GM12865 (cell line): ENCODE results near the gene ZNF488.

Source experiments
- DNase-seq: peaks from one replicate; pipeline ENCODE4 v3.0.0; 2010; ENCODE audit warnings: low read depth
- H3K4me3 ChIP-seq: 2 replicates; pipeline ENCODE4 v1.5.1; 2011; ENCODE audit warnings: mild to moderate bottlenecking, low read depth, low read length, control low read depth
- TF ChIP-seq, protein P1 (sequence below): IDR thresholded peaks from 2 replicates; pipeline ENCODE4 v1.5.1; 2011; ENCODE audit warnings: low read length, control low read depth, low read depth, inconsistent platforms; ENCODE audit not compliant: insufficient read depth; ENCODE audit errors: missing control alignments

Gene ZNF488, protein sequence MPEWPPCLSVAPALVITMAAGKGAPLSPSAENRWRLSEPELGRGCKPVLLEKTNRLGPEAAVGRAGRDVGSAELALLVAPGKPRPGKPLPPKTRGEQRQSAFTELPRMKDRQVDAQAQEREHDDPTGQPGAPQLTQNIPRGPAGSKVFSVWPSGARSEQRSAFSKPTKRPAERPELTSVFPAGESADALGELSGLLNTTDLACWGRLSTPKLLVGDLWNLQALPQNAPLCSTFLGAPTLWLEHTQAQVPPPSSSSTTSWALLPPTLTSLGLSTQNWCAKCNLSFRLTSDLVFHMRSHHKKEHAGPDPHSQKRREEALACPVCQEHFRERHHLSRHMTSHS

DNA sequence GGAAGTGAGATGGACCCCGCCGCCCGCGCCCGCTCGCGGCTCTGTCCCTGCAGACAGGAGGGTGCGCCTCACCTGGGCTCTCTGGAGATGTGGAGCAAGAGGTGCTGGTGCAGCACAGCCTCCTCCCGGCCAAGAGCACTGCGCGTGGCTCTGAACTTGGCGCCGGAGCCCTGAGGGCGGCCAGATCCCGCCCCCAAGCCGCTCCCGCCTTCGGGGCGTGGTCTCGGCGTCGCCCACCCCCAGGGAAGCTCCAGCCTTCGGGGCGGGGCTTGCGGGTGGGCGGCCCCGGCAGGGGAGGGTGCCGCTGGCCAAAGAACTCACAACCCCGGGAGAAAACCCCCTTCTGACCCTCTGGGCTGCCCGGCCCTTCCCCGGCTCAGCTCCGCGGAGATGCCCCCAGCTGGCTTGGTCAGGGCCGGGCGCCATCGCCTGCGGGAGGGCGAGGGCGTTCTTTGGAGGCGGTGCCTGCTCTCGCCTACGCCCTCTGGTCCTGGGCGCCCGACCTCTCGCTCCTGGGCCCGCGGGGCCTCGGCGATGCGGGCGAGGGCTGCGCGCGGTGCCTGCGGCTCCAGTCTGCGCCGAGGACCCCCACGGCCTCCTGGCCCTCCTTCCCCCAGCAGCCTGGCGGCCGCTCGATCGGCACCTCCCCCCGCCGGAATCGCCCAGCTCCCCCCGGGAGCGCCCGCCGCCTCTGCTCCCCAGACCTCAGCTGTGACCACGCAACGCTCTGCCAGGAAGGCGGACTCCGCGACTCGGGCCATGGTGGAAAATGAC, at the start of gene ZNF488:
TSS of gene ZNF488 (minus strand) at position 146 of the 774 bp plus-strand sequence. CDS start 15,464 bp downstream, outside the sequence.
- TF ChIP-seq, protein P1, sequence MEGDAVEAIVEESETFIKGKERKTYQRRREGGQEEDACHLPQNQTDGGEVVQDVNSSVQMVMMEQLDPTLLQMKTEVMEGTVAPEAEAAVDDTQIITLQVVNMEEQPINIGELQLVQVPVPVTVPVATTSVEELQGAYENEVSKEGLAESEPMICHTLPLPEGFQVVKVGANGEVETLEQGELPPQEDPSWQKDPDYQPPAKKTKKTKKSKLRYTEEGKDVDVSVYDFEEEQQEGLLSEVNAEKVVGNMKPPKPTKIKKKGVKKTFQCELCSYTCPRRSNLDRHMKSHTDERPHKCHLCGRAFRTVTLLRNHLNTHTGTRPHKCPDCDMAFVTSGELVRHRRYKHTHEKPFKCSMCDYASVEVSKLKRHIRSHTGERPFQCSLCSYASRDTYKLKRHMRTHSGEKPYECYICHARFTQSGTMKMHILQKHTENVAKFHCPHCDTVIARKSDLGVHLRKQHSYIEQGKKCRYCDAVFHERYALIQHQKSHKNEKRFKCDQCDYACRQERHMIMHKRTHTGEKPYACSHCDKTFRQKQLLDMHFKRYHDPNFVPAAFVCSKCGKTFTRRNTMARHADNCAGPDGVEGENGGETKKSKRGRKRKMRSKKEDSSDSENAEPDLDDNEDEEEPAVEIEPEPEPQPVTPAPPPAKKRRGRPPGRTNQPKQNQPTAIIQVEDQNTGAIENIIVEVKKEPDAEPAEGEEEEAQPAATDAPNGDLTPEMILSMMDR = no peak
- H3K4me3 ChIP-seq = peak within 1 kb of the TSS; percentile 53
- DNase-seq = peak; percentile 63

DNA sequence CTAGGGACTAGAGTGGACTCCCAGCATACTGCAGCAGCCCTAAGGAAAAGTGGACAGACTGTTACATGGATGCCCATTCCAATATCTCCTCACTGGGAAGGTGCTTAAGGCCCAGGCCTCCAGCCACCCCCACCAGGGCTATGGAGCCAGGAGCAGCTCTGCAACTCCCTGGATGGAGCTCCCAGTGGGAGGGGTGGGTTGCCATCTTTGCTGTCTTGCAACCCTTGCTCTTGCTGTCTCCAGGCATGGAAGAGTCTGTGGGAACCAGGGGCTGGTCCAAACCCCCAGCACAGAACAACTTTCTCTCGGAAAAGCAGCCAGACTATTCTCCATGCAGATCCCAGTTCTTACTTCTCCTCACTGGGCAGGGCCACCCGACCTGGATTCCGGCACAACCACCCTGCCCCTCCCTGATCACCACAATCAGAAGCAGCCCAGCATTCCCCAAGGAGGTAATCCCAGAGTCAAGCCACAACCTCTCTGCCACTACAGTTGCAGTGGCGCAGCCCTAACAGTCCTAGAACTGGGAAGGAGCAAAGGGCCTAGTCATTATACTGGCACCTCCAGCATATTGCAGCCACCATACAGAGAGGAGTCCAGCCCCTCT, 41.8 kb upstream of the ZNF488 start:
- H3K4me3 ChIP-seq = no peak overlapping the region
- no peak for DNase-seq
- TF ChIP-seq, protein P1 = no peak

- no peak for DNase-seq
- H3K4me3 ChIP-seq = no peak overlapping the region
- TF ChIP-seq, protein P1 = no peak
Measured at GRCh38 chr10:47424231-47424630, 40.1 kb upstream of the ZNF488 start.

DNA sequence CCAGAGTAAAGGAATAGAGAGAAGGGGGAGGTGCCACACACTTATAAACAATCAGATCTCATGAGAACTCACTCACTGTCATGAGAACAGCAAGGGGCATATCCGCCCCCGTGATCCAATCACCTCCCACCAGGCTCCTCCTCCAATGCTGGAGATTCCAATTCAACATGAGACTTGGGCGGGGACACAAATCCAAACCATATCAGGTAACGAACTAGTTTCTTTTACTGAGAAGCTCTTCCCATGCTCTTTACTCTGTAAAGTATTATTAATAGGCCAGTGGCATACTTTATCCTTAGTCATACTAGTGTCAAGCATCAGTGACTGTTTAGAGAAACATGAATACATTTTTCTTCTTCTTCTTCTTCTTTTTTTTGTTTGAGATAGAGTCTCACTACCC, 39.4 kb upstream of the ZNF488 start:
- TF ChIP-seq, protein P1 = no peak
- no peak overlapping the region for H3K4me3 ChIP-seq
- no peak for DNase-seq

DNA sequence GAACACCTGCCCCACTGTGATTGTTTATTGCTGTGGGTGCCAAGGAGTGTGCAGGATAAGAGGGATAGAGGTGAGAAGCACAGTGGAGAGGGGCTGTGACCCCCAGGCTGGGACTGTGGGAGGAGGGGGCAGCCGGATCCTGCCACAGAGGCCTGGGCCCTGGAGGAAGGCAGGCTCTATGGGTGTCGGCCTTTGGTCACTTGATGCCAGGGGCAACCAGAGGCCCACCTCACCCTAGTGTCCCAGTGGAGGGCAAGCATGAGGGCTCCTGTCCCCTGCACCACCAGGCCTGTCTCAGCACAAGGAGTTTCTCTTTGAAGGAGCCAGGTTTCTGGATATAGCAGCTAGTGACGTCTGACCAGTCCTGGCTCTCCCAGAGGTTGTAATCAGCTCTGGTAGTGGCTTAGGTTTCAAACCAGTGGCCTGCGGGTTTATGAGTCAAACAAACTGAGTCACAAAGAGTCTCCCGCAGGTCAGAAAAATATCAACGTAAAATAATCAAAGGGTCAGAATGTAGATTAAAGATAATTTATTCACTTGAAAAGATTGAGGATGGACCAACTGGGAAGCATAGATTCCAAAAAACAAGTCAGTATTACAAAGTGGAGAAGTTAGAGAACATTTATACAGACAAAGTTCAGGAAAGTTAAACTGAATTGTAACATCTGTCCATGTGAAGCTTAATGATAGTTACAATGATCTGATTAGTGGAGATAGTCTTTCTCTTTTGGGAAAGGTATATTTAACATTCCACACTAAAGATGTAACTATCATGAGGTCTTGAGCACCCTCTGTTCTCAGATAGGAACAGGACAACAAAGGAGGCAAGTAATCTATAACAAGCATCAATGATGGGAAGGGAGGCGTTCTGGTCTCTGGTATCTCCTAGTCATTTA, 37.2 kb upstream of the ZNF488 start:
- TF ChIP-seq, protein P1 = no peak
- no peak overlapping the region for H3K4me3 ChIP-seq
- no peak for DNase-seq

GRCh38 chr10:47420305-47421056, 36.4 kb upstream of the ZNF488 start:
- H3K4me3 ChIP-seq = no peak overlapping the region
- no peak for DNase-seq
- TF ChIP-seq, protein P1 = no peak
